PC-9 (cell line): ENCODE results near the gene CLCN1.
"Not testable (repeated sequence)": the region's sequence is repeated elsewhere in the genome, so short reads cannot be mapped to it uniquely, and the experiment has no call there.

Experiments used
- EZH2 ChIP-seq: fragments of 200-600 bp; sonication (generic); IDR thresholded peaks from 2 replicates; pipeline ENCODE4 v1.8.0; 2017; ENCODE audit warnings: antibody characterized with exemption, low read depth
- TF ChIP-seq, protein P1 (sequence below): fragments of 200-600 bp; sonication (generic); conservative IDR thresholded peaks from 2 replicates; pipeline ENCODE4 v1.6.1; 2017; ENCODE audit warnings: mixed run types, antibody characterized with exemption, mild to moderate bottlenecking, moderate library complexity

DNA sequence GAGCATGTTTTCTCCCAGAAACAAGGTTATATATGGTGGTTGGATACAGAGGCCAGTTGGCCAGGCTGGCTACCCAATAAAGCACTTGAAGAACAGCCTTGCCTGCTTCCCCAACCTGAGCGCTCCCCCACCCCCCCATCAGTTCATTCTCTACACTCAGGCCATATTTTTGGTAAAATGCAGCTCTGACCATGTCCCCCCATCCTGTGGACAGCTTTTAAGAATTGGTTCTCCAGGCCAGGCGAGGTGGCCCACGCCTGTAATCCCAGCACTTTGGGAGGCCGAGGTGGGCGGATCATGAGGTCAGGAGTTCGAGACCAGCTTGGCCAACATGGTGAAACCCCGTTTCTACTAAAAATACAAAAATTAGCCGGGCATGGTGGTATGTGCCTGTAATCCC lies 76.5 kb downstream of the CLCN1 start:
- not testable (repeated sequence) for TF ChIP-seq EZH2
- TF ChIP-seq, protein P1, sequence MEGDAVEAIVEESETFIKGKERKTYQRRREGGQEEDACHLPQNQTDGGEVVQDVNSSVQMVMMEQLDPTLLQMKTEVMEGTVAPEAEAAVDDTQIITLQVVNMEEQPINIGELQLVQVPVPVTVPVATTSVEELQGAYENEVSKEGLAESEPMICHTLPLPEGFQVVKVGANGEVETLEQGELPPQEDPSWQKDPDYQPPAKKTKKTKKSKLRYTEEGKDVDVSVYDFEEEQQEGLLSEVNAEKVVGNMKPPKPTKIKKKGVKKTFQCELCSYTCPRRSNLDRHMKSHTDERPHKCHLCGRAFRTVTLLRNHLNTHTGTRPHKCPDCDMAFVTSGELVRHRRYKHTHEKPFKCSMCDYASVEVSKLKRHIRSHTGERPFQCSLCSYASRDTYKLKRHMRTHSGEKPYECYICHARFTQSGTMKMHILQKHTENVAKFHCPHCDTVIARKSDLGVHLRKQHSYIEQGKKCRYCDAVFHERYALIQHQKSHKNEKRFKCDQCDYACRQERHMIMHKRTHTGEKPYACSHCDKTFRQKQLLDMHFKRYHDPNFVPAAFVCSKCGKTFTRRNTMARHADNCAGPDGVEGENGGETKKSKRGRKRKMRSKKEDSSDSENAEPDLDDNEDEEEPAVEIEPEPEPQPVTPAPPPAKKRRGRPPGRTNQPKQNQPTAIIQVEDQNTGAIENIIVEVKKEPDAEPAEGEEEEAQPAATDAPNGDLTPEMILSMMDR: not testable (repeated sequence)
